RWPE2 (cell line): ENCODE measurements around the gene SLC39A13.

Experiments
- ATAC-seq: fragments of 200-7000 bp; cut with Tn5 transposase; 3 replicates; pipeline ENCODE4 v1.9.1; 2021; ENCODE audit warnings: low read depth
- DNase-seq: peaks from one replicate; pipeline ENCODE4 v3.0.0-alpha.2; 2020; ENCODE audit warnings: low spot score
- H3K27ac ChIP-seq: fragments of 450-650 bp; 2 replicates; pipeline ENCODE4 v1.5.1; 2017; ENCODE audit warnings: mild to moderate bottlenecking; ENCODE audit not compliant: poor library complexity, severe bottlenecking
- H3K27me3 ChIP-seq: fragments of 250-450 bp; sonication (Bioruptor Pico); 2 replicates; pipeline ENCODE4 v1.5.1; 2021; ENCODE audit warnings: mild to moderate bottlenecking, moderate library complexity; ENCODE audit not compliant: insufficient read depth, poor library complexity, severe bottlenecking
- H3K36me3 ChIP-seq: fragments of 250-450 bp; sonication (Bioruptor Pico); 2 replicates; pipeline ENCODE4 v1.5.1; 2020; ENCODE audit warnings: low read depth, mild to moderate bottlenecking, moderate library complexity
- H3K4me1 ChIP-seq: fragments of 250-450 bp; sonication (Bioruptor Pico); 2 replicates; pipeline ENCODE4 v1.5.1; 2021; ENCODE audit warnings: mild to moderate bottlenecking, moderate library complexity; ENCODE audit not compliant: insufficient read depth, poor library complexity, severe bottlenecking
- H3K4me3 ChIP-seq: fragments of 250-450 bp; sonication (Bioruptor Pico); 2 replicates; pipeline ENCODE4 v1.5.1; 2021; ENCODE audit warnings: mild to moderate bottlenecking, moderate library complexity; ENCODE audit not compliant: severe bottlenecking
- H3K9me3 ChIP-seq: fragments of 250-450 bp; sonication (Bioruptor Pico); 2 replicates; pipeline ENCODE4 v1.5.1; 2021; ENCODE audit warnings: mild to moderate bottlenecking, moderate library complexity; ENCODE audit not compliant: severe bottlenecking
- TF ChIP-seq, protein P1 (sequence below): fragments of 450-650 bp; IDR thresholded peaks from one replicate; pipeline ENCODE4 v1.5.1; 2017; ENCODE audit warnings: mild to moderate bottlenecking, moderate library complexity; ENCODE audit not compliant: poor library complexity, severe bottlenecking

SLC39A13 gene

DNA sequence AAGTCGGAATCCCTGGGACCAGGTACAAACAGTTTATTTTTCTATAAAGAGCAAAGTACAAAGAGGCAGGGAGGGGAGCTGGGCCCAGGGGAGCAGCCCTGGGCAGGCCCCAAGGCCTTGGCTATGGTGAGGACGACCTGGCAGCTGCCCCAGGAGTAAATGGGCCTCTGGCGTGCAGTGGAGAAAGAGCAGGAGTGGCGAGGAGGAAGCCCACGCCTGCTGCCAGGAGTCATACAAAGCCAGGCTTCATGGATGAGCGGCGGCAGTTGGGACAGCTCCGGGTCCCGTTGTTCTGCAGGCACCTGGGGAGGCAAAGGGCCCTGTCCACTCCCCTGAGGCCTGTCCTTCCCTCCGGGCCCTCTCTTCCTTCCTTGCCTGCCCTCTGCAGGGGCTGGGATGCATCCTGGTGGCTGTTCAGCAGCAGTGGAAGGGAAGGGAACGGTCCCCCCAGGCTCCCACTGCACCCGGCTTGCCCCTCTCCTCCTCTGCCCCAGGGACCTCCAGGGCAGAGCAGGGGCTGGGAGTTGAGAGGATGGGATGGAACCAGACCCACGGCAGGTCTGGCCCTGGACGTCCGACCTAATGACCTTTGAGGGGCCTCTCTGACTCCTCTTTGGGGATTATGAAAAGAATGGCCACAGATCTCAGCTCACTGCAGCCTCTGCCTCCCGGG is 29.5 kb downstream of the SLC39A13 start:
- ATAC-seq (peak; percentile 21; the same call in 1 of the 3 replicates), DNase-seq (no peak)
- TF ChIP-seq, protein P1, sequence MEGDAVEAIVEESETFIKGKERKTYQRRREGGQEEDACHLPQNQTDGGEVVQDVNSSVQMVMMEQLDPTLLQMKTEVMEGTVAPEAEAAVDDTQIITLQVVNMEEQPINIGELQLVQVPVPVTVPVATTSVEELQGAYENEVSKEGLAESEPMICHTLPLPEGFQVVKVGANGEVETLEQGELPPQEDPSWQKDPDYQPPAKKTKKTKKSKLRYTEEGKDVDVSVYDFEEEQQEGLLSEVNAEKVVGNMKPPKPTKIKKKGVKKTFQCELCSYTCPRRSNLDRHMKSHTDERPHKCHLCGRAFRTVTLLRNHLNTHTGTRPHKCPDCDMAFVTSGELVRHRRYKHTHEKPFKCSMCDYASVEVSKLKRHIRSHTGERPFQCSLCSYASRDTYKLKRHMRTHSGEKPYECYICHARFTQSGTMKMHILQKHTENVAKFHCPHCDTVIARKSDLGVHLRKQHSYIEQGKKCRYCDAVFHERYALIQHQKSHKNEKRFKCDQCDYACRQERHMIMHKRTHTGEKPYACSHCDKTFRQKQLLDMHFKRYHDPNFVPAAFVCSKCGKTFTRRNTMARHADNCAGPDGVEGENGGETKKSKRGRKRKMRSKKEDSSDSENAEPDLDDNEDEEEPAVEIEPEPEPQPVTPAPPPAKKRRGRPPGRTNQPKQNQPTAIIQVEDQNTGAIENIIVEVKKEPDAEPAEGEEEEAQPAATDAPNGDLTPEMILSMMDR, result no peak
- no peaks in the 10 kb centered on the region for H3K4me1 ChIP-seq
- H3K27ac ChIP-seq, result no peak overlapping the region
- H3K4me3 ChIP-seq, result no peak overlapping the region
- no peaks in the 10 kb centered on the region for H3K9me3 ChIP-seq
- H3K36me3 ChIP-seq, result no peaks in the 10 kb centered on the region
- H3K27me3 ChIP-seq, result no peaks in the 10 kb centered on the region

DNA sequence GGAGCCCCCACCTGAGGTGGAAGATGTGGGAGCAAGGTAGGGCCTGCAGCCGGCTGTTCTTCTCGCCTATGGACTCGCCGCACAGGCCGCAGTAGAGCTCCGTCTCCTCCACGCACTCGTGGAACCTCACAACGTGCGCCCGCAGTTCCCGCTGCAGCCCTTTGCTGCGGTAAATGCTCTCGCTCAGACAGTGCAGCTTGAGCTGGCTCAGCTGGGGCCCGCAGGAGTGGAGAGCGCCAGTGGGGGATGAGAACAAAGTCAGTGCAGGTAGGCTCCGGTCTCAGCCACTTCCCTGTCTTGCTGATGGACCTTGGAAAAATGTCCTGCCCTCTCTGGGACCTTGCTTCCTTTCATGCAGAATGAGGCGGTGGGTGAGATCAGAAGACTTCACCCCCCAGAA is 30.3 kb downstream of the SLC39A13 start:
- H3K4me1 ChIP-seq, result no peaks in the 10 kb centered on the region
- H3K9me3 ChIP-seq, result no peaks in the 10 kb centered on the region
- TF ChIP-seq, protein P1, result no peak
- H3K27ac ChIP-seq, result no peak overlapping the region
- H3K4me3 ChIP-seq, result no peak overlapping the region
- H3K36me3 ChIP-seq, result no peaks in the 10 kb centered on the region
- DNase-seq (no peak), ATAC-seq (no peak)
- H3K27me3 ChIP-seq, result no peaks in the 10 kb centered on the region

DNA sequence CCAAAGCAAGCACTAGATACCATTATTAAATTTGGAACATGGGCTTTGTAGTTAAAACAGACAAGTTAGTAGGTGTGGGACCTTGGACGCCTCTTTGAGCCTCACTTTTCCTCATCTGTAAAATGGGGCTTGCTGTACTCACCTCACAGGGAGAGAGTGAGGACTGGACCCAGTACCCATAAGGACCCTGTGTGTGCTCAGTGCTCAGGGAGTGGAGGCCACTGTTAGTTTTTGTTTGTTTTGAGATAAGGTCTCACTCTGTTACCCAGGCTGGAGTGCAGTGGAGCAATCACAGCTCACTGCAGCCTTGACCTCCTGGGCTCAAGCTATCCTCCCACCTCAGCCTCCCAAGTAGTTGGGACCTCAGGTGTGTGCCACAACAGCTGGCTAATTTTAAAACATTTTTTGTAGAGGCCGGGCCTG is 31.7 kb downstream of the SLC39A13 start:
- TF ChIP-seq, protein P1, result no peak
- no peaks in the 10 kb centered on the region for H3K9me3 ChIP-seq
- H3K36me3 ChIP-seq, result no peaks in the 10 kb centered on the region
- DNase-seq (no peak), ATAC-seq (no peak)
- H3K4me1 ChIP-seq, result no peaks in the 10 kb centered on the region
- no peak overlapping the region for H3K4me3 ChIP-seq
- H3K27me3 ChIP-seq, result no peaks in the 10 kb centered on the region
- no peak overlapping the region for H3K27ac ChIP-seq

DNA sequence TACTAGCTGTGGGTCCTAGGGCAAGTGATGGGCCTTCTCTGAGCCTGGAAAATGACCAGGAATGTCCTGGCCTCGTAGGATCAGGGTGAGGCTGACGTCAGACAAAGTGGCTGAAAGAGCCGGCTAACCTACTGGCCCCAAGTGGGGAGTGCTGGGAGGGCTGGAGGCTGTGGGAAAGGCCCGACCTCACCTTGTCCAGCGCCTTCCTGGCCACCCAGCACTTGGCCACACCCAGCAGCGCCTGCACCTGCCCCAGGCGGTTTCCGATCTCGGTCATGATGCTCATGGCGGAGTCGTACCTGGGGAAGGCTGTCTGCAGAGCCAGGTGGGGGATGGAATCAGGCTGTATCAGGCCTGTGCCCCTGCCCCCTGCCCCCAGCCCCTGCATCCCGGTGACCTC is 33.0 kb downstream of the SLC39A13 start:
- H3K4me1 ChIP-seq, result no peaks in the 10 kb centered on the region
- DNase-seq (no peak), ATAC-seq (no peak)
- H3K9me3 ChIP-seq, result no peaks in the 10 kb centered on the region
- no peak overlapping the region for H3K4me3 ChIP-seq
- no peak overlapping the region for H3K27ac ChIP-seq
- no peaks in the 10 kb centered on the region for H3K27me3 ChIP-seq
- no peaks in the 10 kb centered on the region for H3K36me3 ChIP-seq
- TF ChIP-seq, protein P1, result no peak

DNA sequence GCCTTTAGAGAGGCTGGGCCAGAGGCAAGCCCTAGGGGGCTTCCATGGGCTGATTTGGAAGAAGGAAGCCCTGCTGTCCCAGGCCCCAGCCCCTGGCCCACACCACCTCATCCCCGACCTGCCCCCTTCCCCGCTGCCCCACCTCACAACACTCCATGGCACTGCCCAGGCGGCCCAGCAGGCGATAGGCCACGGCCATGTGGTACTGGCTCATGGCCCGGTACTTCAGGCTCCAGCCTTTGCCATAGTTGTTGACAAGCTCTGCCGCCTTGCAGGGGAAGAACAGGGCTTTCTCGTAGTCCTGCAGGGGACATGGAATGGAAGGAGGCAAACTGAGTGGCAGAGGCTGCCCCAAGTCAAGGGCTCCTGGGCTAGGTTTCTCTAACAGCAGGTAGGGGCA is 34.1 kb downstream of the SLC39A13 start:
- DNase-seq (no peak), ATAC-seq (no peak)
- no peaks in the 10 kb centered on the region for H3K27me3 ChIP-seq
- H3K9me3 ChIP-seq, result no peaks in the 10 kb centered on the region
- no peak overlapping the region for H3K4me3 ChIP-seq
- TF ChIP-seq, protein P1, result no peak
- no peaks in the 10 kb centered on the region for H3K4me1 ChIP-seq
- H3K36me3 ChIP-seq, result no peaks in the 10 kb centered on the region
- H3K27ac ChIP-seq, result no peak overlapping the region
